A673 (cell line): ENCODE data around the gene RGS6. TPM values are rescaled to one million over a fixed set of nuclear protein-coding genes. Genes with fewer than 3 reads are reported as not detected.

Source experiments
- BruUV-seq: library from RNA; stranded (reverse); fragments of 400-500 nt; replicated peaks from 2 replicates; lab custom pipeline; 2021; lab: Mats Ljungman, UMichigan
- CTCF ChIA-PET: fragments of 300-600 bp; sonication (Branson Sonifier 250); formaldehyde crosslinking; loops from one replicate; lab custom pipeline; 2022; ENCODE audit warnings: antibody characterized with exemption; lab: Charles Lee
- POLR2A ChIA-PET: fragments of 300-600 bp; sonication (Branson Sonifier 250); formaldehyde crosslinking; loops from one replicate; lab custom pipeline; 2022; ENCODE audit warnings: antibody characterized with exemption; ENCODE audit not compliant: low non-redundant PET; lab: Charles Lee
- DNase-seq: peaks from one replicate; pipeline ENCODE4 v3.0.0-alpha.2; 2015; ENCODE audit warnings: low spot score
- H3K27ac ChIP-seq: fragments of 200-600 bp; sonication (generic); 2 replicates; pipeline ENCODE4 v1.5.1; 2016; ENCODE audit warnings: mixed run types, low read depth, mild to moderate bottlenecking, mixed read lengths, antibody characterized with exemption, low read length; ENCODE audit not compliant: poor library complexity, severe bottlenecking
- H3K27me3 ChIP-seq: fragments of 200-600 bp; sonication (generic); replicated peaks from 2 replicates; pipeline ENCODE4 v1.6.1; 2017; ENCODE audit warnings: mixed run types, low read depth, mild to moderate bottlenecking, mixed read lengths, antibody characterized with exemption, low read length; ENCODE audit not compliant: insufficient read depth, poor library complexity
- H3K36me3 ChIP-seq: fragments of 200-600 bp; sonication (generic); 2 replicates; pipeline ENCODE4 v1.6.1; 2016; ENCODE audit warnings: mixed run types, mild to moderate bottlenecking, mixed read lengths, antibody characterized with exemption, low read length; ENCODE audit not compliant: insufficient read depth, poor library complexity, severe bottlenecking
- H3K4me1 ChIP-seq: fragments of 200-600 bp; sonication (generic); 2 replicates; pipeline ENCODE4 v1.6.1; 2017; ENCODE audit warnings: mixed run types, mild to moderate bottlenecking, mixed read lengths, antibody characterized with exemption, low read length; ENCODE audit not compliant: insufficient read depth, poor library complexity, severe bottlenecking
- H3K4me3 ChIP-seq: fragments of 200-600 bp; sonication (generic); 2 replicates; pipeline ENCODE4 v1.5.1; 2016; ENCODE audit warnings: low read depth, mixed run types, mild to moderate bottlenecking, mixed read lengths, low read length; ENCODE audit not compliant: poor library complexity, severe bottlenecking
- H3K9me3 ChIP-seq: fragments of 200-600 bp; sonication (generic); 2 replicates; pipeline ENCODE4 v1.6.1; 2016; ENCODE audit warnings: mixed run types, low read depth, mild to moderate bottlenecking, mixed read lengths, antibody characterized with exemption, low read length; ENCODE audit not compliant: poor library complexity, severe bottlenecking
- EZH2 ChIP-seq: fragments of 200-600 bp; sonication (generic); IDR thresholded peaks from 2 replicates; pipeline ENCODE4 v1.6.1; 2017; ENCODE audit warnings: borderline replicate concordance, low read depth, mild to moderate bottlenecking, mixed read lengths, antibody characterized with exemption, low read length; ENCODE audit not compliant: poor library complexity, severe bottlenecking
- intact Hi-C: fragments of 100-400 bp; cut with micrococcal nuclease; formaldehyde crosslinking; loops from one replicate; pipeline ENCODE4 v1.10.0; 2022; ENCODE audit not compliant: unreplicated experiment
- total RNA-seq: library from RNA; stranded (reverse); gene quantifications from 2 replicates; pipeline ENCODE4 v1.2.3, GENCODE V29; 2021
- TF ChIP-seq, protein P1 (sequence below): fragments of 300-800, 200-600 bp; sonication (generic); conservative IDR thresholded peaks from 2 replicates; pipeline ENCODE4 v1.5.1; 2017; ENCODE audit warnings: low read depth, mild to moderate bottlenecking, antibody characterized with exemption, low read length, moderate library complexity, mixed read lengths

The RGS6 gene
- total RNA-seq, 1 experiment from 2014 or later, result not detected

DNA sequence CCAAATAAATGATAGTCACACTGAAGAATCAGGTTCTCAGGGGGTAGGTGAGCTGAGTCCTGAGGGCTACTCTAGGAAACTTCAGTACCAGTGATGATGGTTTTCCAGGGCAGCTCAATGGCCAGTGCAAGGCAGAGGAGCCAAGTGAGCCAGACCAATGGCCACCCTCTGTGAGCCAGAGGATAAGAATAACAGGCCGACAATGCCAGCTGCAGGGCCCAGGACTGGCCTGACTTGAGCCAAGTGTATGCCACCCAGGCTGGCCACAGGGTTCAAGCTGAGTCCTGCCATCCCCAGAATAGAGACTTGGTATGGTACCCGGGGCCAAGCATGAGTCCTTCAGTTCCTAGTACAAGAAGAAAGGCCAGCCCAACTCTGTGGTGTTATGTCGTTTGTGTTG is 606.2 kb downstream of the RGS6 start:
- BruUV-seq, result no TSS peak
- ChIA-PET POLR2A (no interaction called here), CTCF (no interaction called here)
- Histone ChIP-seq H3K4me3 (no peak overlapping the region), H3K27me3 (no peaks in the 10 kb centered on the region), H3K4me1 (no peaks in the 10 kb centered on the region), H3K36me3 (no peaks in the 10 kb centered on the region), H3K9me3 (no peaks in the 10 kb centered on the region), H3K27ac (no peak overlapping the region)
- no peak for TF ChIP-seq EZH2
- TF ChIP-seq, protein P1, sequence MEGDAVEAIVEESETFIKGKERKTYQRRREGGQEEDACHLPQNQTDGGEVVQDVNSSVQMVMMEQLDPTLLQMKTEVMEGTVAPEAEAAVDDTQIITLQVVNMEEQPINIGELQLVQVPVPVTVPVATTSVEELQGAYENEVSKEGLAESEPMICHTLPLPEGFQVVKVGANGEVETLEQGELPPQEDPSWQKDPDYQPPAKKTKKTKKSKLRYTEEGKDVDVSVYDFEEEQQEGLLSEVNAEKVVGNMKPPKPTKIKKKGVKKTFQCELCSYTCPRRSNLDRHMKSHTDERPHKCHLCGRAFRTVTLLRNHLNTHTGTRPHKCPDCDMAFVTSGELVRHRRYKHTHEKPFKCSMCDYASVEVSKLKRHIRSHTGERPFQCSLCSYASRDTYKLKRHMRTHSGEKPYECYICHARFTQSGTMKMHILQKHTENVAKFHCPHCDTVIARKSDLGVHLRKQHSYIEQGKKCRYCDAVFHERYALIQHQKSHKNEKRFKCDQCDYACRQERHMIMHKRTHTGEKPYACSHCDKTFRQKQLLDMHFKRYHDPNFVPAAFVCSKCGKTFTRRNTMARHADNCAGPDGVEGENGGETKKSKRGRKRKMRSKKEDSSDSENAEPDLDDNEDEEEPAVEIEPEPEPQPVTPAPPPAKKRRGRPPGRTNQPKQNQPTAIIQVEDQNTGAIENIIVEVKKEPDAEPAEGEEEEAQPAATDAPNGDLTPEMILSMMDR, result no peak
- no peak for DNase-seq
- intact Hi-C loops, result no loop called here

DNA sequence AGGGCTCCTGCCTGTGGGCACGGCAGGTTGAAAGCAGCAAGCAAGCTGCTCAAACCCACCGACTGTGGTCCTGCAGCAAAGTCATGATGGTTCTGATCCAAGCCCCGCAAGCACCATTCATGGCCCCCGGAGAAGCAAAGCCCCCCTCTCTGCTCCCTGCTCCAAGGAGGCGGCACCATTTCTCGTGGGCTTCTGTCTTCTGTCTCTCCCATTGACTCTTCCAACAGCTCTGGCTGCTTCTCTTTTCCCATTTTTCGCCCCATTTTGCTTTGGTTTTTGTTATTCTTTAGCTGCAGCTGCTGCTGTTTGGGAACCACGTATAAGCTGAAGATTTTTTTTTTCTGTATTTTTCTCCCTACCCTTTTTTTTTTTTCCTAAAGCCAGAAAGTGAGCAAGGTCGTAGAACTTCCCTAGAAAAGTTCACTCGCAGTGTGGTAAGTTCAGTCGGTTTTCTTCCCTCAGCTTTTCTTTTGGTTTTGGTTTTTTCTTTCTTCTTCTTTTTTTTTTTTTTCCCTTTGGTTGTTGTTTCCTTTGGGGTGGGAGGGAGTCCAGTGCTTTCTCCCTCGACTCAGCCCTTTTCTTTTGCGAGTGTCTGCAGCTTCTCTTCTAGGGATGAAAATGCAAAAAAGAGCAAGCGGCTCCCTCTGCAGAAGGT is 607.6 kb downstream of the RGS6 start:
- Histone ChIP-seq H3K36me3 (no peaks in the 10 kb centered on the region), H3K9me3 (no peaks in the 10 kb centered on the region), H3K27ac (no peak overlapping the region), H3K27me3 (no peaks in the 10 kb centered on the region), H3K4me1 (no peaks in the 10 kb centered on the region), H3K4me3 (no peak overlapping the region)
- no peak for DNase-seq
- ChIA-PET POLR2A (interaction anchor here (0.6 kb wide), 1 partner anchor 375 kb away, joined by 5 read pairs; no protein-coding TSS in a partner anchor), CTCF (no interaction called here)
- intact Hi-C loops, result no loop called here
- BruUV-seq, result no TSS peak
- TF ChIP-seq, protein P1, result no peak
- TF ChIP-seq EZH2, result no peak

DNA sequence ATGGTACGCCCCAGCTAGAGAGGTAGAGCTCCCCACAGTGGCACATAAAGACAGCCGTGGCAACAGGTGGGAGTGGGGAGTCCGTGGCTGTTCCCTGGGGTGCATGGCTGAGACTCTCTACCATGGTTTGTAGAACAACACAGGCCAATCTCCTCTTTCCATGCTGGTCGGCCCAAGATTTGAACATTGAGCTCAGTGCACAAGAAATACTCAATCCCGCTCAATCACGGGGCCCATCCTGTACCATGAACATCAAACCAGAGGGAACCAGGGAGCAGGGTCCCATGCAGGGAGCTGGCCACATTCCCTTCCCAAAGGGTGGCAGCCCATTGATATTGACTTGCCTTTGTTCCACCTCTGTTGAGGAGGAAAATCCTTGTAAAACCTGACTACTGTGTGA is 608.6 kb downstream of the RGS6 start:
- intact Hi-C loops, result no loop called here
- BruUV-seq, result no TSS peak
- ChIA-PET POLR2A (no interaction called here), CTCF (interaction anchor here (0.7 kb wide), 1 partner anchor 65 kb away, joined by 9 read pairs; no protein-coding TSS in a partner anchor)
- Histone ChIP-seq H3K36me3 (no peaks in the 10 kb centered on the region), H3K27ac (no peak overlapping the region), H3K27me3 (no peaks in the 10 kb centered on the region), H3K9me3 (no peaks in the 10 kb centered on the region), H3K4me3 (no peak overlapping the region), H3K4me1 (no peaks in the 10 kb centered on the region)
- no peak for DNase-seq
- TF ChIP-seq, protein P1, result no peak
- TF ChIP-seq EZH2, result no peak
